ENCODE data around the gene EGFL7. TPM values are rescaled to one million over a fixed set of nuclear protein-coding genes. Genes with fewer than 3 reads are reported as not detected.

Gene EGFL7
- total RNA-seq, 1 experiment from 2014 or later = 79.5 TPM

DNA sequence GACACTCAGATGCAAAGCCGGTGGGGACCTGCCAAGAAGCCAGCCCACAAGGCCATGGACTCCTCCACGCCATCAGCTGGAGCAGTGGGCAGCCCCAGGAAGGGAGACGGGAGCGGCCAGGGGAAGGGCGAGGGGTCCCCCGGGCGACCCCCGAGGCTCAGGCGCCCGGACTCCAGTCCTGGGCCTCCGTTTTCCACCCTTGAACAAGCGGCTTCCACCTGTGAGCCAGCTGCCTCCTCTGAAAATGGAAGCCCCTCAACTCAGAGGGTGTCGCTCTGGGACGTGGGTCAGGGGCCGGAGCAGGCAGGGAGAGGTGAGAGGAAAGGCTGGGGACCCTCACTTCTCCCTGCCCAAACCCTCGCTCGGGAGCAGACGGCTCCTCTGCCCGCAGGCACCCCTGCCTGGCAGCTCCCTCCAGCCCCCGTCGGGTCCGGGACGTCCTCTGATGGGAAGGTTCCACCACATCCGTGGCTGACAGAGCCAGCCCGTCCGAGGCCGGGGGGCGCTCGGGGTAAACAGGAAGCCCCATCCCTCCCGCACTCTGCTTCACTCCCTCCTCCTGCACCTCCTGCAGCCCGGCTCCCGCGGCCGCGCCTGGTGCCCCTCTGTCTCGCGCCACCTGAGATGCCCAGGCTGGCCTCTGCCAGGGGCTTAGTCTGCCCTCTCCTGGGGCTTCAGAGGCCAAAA is 3.7 kb upstream of the EGFL7 start:
- POLR2A ChIA-PET (ENCODE audit: low non-redundant PET) = no interaction called here
- intact Hi-C loops (cut with micrococcal nuclease; ENCODE audit: unreplicated experiment) = no loop called here
- Histone ChIP-seq H3K27ac (ENCODE audit: low read depth, low read length, poor library complexity, severe bottlenecking) (no peak overlapping the region), H3K36me3 (ENCODE audit: insufficient read depth, low read length, poor library complexity, severe bottlenecking) (no peaks in the 10 kb centered on the region), H3K27me3 (replicated peaks; ENCODE audit: insufficient read depth, low read depth, low read length, poor library complexity) (no peaks in the 10 kb centered on the region), H3K4me3 (ENCODE audit: low read depth, low read length, poor library complexity, severe bottlenecking) (no peak overlapping the region), H3K4me1 (ENCODE audit: insufficient read depth, low read length, poor library complexity, severe bottlenecking) (peaks cover 14% of the 10 kb centered on the region), H3K9me3 (ENCODE audit: low read depth, low read length, poor library complexity, severe bottlenecking) (no peaks in the 10 kb centered on the region)
- TF ChIP-seq EZH2 (IDR thresholded peaks at IDR 0.05; ENCODE audit: borderline replicate concordance, low read depth, low read length, poor library complexity, severe bottlenecking) = no peak
- CTCF ChIA-PET = no interaction called here
- no peak for DNase-seq (ENCODE audit: low spot score)
- BruUV-seq (replicated peaks) = no TSS peak

- no peak for TF ChIP-seq CTCF (conservative IDR thresholded peaks at IDR 0.05; ENCODE audit: low read depth, low read length)
- no peak for TF ChIP-seq EZH2 (IDR thresholded peaks at IDR 0.05; ENCODE audit: borderline replicate concordance, low read depth, low read length, poor library complexity, severe bottlenecking)
- no peak overlapping the region for H3K4me3 ChIP-seq (ENCODE audit: low read depth, low read length, poor library complexity, severe bottlenecking)
- ChIA-PET CTCF (no interaction called here), POLR2A (ENCODE audit: low non-redundant PET) (no interaction called here)
- H3K27ac ChIP-seq (ENCODE audit: low read depth, low read length, poor library complexity, severe bottlenecking) = no peak overlapping the region
- no peaks in the 10 kb centered on the region for H3K9me3 ChIP-seq (ENCODE audit: low read depth, low read length, poor library complexity, severe bottlenecking)
- BruUV-seq (replicated peaks) = no TSS peak
- no peaks in the 10 kb centered on the region for H3K36me3 ChIP-seq (ENCODE audit: insufficient read depth, low read length, poor library complexity, severe bottlenecking)
- no peaks in the 10 kb centered on the region for H3K27me3 ChIP-seq (replicated peaks; ENCODE audit: insufficient read depth, low read depth, low read length, poor library complexity)
- peaks cover 14% of the 10 kb centered on the region for H3K4me1 ChIP-seq (ENCODE audit: insufficient read depth, low read length, poor library complexity, severe bottlenecking)
- DNase-seq (ENCODE audit: low spot score) = no peak
- intact Hi-C loops (cut with micrococcal nuclease; ENCODE audit: unreplicated experiment) = no loop called here
These were observed 2.6 kb upstream of the EGFL7 start for GRCh38 chr9:136659861-136660784.

DNA sequence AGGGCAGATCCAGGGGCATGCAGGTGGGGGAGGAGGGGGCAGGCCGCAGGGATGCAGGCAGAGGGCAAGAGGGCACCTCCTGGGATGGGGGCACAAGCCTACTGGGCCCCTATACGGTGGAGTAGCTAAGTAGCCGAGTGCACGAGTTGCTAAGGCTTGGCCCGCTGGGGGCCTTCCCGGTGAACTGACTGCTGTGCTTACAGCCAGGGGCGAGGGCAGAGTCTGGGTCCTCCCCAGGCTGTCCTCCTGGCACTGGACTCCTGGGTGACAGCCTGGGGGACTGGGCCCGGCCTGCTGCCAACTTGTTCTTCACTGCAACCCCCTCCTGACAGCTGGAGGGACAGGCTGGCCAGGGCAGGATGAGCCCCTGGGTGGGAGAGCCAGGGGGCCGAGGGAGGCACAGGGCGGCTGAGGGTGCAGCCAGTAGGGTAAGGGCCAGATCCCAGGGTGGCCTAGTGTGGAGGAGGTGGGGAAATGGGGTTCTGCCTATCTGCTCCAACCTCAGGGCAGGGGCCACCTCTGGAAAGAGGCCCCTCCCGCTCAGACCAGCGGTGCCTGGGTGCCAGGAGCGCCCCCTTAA is 1.7 kb upstream of the EGFL7 start:
- BruUV-seq (replicated peaks) = no TSS peak
- CTCF ChIA-PET = no interaction called here
- POLR2A ChIA-PET (ENCODE audit: low non-redundant PET) = no interaction called here
- Histone ChIP-seq H3K27me3 (replicated peaks; ENCODE audit: insufficient read depth, low read depth, low read length, poor library complexity) (no peaks in the 10 kb centered on the region), H3K4me3 (ENCODE audit: low read depth, low read length, poor library complexity, severe bottlenecking) (no peak overlapping the region), H3K4me1 (ENCODE audit: insufficient read depth, low read length, poor library complexity, severe bottlenecking) (peaks cover 5% of the 10 kb centered on the region), H3K9me3 (ENCODE audit: low read depth, low read length, poor library complexity, severe bottlenecking) (no peaks in the 10 kb centered on the region), H3K27ac (ENCODE audit: low read depth, low read length, poor library complexity, severe bottlenecking) (no peak overlapping the region), H3K36me3 (ENCODE audit: insufficient read depth, low read length, poor library complexity, severe bottlenecking) (no peaks in the 10 kb centered on the region)
- TF ChIP-seq EZH2 (IDR thresholded peaks at IDR 0.05; ENCODE audit: borderline replicate concordance, low read depth, low read length, poor library complexity, severe bottlenecking) (no peak), CTCF (conservative IDR thresholded peaks at IDR 0.05; ENCODE audit: low read depth, low read length) (no peak)
- intact Hi-C loops (cut with micrococcal nuclease; ENCODE audit: unreplicated experiment) = no loop called here
- no peak for DNase-seq (ENCODE audit: low spot score)
